ENCODE results near the gene TRPM3. TPM values are rescaled to one million over a fixed set of nuclear protein-coding genes. Genes with fewer than 3 reads are reported as not detected.
"Not testable (repeated sequence)": the region's sequence is repeated elsewhere in the genome, so short reads cannot be mapped to it uniquely, and the experiment has no call there.

TRPM3 gene
- total and polyA plus RNA-seq, 4 experiments from 2014 or later: not detected

- intact Hi-C loops (cut with micrococcal nuclease): no loop called here
- Histone ChIP-seq H3K36me3 (ENCODE audit: insufficient read depth, low read length) (no peaks in the 10 kb centered on the region), H3K27me3 (ENCODE audit: insufficient read depth, low read length) (no peaks in the 10 kb centered on the region), H3K4me1 (ENCODE audit: insufficient read depth, low read length) (no peaks in the 10 kb centered on the region), H3K4me3 (ENCODE audit: low read length in 2 of 2) (no peak overlapping the region), H3K27ac (ENCODE audit: low read depth, low read length) (no peak overlapping the region), H3K9me3 (ENCODE audit: control insufficient read depth in 1 of 2, low read length in 2 of 2) (no peaks in the 10 kb centered on the region)
- H3K36me3 Mint-ChIP-seq: no peaks in the 10 kb centered on the region
- ChIA-PET CTCF (ENCODE audit: partially characterized antibody) (no interaction called here), POLR2A (ENCODE audit: partially characterized antibody) (no interaction called here)
- no peak overlapping the region for H3K27ac Mint-ChIP-seq
- H3K4me1 Mint-ChIP-seq: no peaks in the 10 kb centered on the region
- no peak overlapping the region for H3K4me3 Mint-ChIP-seq
- H3K9me3 Mint-ChIP-seq: peaks cover 0 to 12% (median 5%) of the 10 kb centered on the region in 8 donors
- peaks cover 0 to 2% of the 10 kb centered on the region in 2 donors for H3K27me3 Mint-ChIP-seq
- DNase-seq: no peak
Observed at GRCh38 chr9:70986984-70987383, 134.4 kb downstream of the TRPM3 start.

- no peaks in the 10 kb centered on the region for H3K36me3 ChIP-seq (ENCODE audit: insufficient read depth, low read length)
- H3K4me1 ChIP-seq (ENCODE audit: insufficient read depth, low read length): no peaks in the 10 kb centered on the region
- no peak overlapping the region for H3K4me3 Mint-ChIP-seq
- POLR2A ChIA-PET (ENCODE audit: partially characterized antibody): no interaction called here
- H3K9me3 Mint-ChIP-seq: peaks cover 0 to 10% (median 5%) of the 10 kb centered on the region in 8 donors
- intact Hi-C loops (cut with micrococcal nuclease): no loop called here
- DNase-seq: no peak
- H3K9me3 ChIP-seq (ENCODE audit: control insufficient read depth in 1 of 2, low read length in 2 of 2): no peaks in the 10 kb centered on the region
- no peak overlapping the region for H3K27ac ChIP-seq (ENCODE audit: low read depth, low read length)
- H3K27ac Mint-ChIP-seq: no peak overlapping the region
- no peaks in the 10 kb centered on the region for H3K27me3 ChIP-seq (ENCODE audit: insufficient read depth, low read length)
- no peak overlapping the region for H3K4me3 ChIP-seq (ENCODE audit: low read length in 2 of 2)
- no peaks in the 10 kb centered on the region for H3K36me3 Mint-ChIP-seq
- no peaks in the 10 kb centered on the region for H3K27me3 Mint-ChIP-seq
- CTCF ChIA-PET (ENCODE audit: partially characterized antibody): no interaction called here
- H3K4me1 Mint-ChIP-seq: no peaks in the 10 kb centered on the region
Observed at GRCh38 chr9:70983723-70984295, 137.6 kb downstream of the TRPM3 start.

DNA sequence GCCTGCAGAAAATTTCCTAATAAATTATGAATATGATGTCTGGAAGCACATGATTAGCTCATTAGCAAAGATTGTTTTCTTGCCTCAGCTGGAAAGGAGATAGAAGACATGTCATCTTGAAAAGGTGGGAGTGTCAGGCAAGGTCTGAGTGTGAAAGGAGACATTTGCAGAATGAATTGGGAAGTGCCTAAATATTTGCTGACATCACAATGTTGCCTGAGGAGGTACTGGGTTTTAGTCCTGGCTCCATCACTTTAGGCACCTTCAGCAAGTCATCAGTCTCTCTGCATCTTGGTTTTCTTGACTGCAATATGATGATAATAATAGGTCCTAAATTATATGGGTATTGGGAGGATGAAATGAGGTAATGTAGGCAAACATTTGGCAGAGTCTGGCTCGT, 140.1 kb downstream of the TRPM3 start:
- H3K27ac ChIP-seq (ENCODE audit: low read depth, low read length): no peak overlapping the region
- intact Hi-C loops (cut with micrococcal nuclease): no loop called here
- no peaks in the 10 kb centered on the region for H3K9me3 ChIP-seq (ENCODE audit: control insufficient read depth in 1 of 2, low read length in 2 of 2)
- Mint-ChIP-seq H3K27ac (no peak overlapping the region), H3K4me3 (no peak overlapping the region), H3K9me3 (peaks cover 0 to 10% (median 6%) of the 10 kb centered on the region in 8 donors), H3K27me3 (peaks cover 0 to 2% of the 10 kb centered on the region in 2 donors), H3K36me3 (no peaks in the 10 kb centered on the region), H3K4me1 (no peaks in the 10 kb centered on the region)
- no peak for DNase-seq
- no peaks in the 10 kb centered on the region for H3K27me3 ChIP-seq (ENCODE audit: insufficient read depth, low read length)
- no peak overlapping the region for H3K4me3 ChIP-seq (ENCODE audit: low read length in 2 of 2)
- ChIA-PET CTCF (ENCODE audit: partially characterized antibody) (no interaction called here), POLR2A (ENCODE audit: partially characterized antibody) (no interaction called here)
- no peaks in the 10 kb centered on the region for H3K36me3 ChIP-seq (ENCODE audit: insufficient read depth, low read length)
- H3K4me1 ChIP-seq (ENCODE audit: insufficient read depth, low read length): no peaks in the 10 kb centered on the region

DNA sequence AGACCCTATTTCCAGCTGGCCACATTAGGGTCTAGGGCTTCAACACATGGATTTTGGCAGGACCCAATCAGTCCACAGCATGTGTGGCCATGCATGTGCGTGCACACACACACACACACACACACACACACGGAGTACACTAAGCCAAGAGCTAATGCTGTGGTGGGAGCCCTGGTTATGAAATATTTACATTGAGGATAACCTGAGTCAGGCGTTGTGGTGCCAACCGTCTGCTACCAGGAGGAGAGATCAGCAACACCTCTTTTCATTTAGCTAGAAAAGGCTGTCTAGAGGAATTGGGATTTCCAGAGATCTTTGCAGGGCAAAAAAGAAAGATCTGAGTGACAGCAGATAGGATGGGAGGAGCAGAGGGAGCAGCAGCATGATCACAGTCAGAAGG, 141.5 kb downstream of the TRPM3 start:
- H3K4me3 ChIP-seq (ENCODE audit: low read length in 2 of 2): no peak overlapping the region
- no peaks in the 10 kb centered on the region for H3K27me3 ChIP-seq (ENCODE audit: insufficient read depth, low read length)
- ChIA-PET CTCF (ENCODE audit: partially characterized antibody) (no interaction called here), POLR2A (ENCODE audit: partially characterized antibody) (no interaction called here)
- H3K27me3 Mint-ChIP-seq: peaks cover 0 to 2% of the 10 kb centered on the region in 2 donors
- H3K9me3 ChIP-seq (ENCODE audit: control insufficient read depth in 1 of 2, low read length in 2 of 2): no peaks in the 10 kb centered on the region
- intact Hi-C loops (cut with micrococcal nuclease): no loop called here
- H3K36me3 ChIP-seq (ENCODE audit: insufficient read depth, low read length): no peaks in the 10 kb centered on the region
- no peak overlapping the region for H3K4me3 Mint-ChIP-seq
- no peak overlapping the region for H3K27ac ChIP-seq (ENCODE audit: low read depth, low read length)
- H3K9me3 Mint-ChIP-seq: peaks cover 0 to 10% (median 6%) of the 10 kb centered on the region in 8 donors
- no peaks in the 10 kb centered on the region for H3K4me1 Mint-ChIP-seq
- no peaks in the 10 kb centered on the region for H3K36me3 Mint-ChIP-seq
- no peaks in the 10 kb centered on the region for H3K4me1 ChIP-seq (ENCODE audit: insufficient read depth, low read length)
- H3K27ac Mint-ChIP-seq: no peak overlapping the region
- no peak for DNase-seq

DNA sequence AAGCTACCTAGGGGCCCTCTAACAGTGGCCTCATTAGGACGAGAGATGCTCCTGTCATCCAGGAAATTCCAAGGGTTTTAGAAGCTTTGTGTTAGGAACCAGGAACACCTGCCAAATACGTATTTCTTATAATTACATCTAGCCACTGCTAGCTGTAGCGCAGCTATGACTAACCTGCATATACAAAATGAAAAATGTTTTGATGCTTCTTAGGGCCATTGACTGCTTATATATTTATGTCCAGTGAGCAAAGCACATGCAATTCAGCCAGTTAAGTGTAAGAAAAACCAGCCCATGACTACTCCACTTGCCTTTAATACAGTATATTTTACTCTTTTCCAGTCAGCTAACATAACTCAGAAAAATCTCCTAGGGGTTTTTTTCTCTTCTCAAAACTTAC, 143.3 kb downstream of the TRPM3 start:
- intact Hi-C loops (cut with micrococcal nuclease): no loop called here
- Mint-ChIP-seq H3K4me3 (no peak overlapping the region), H3K27ac (no peak overlapping the region), H3K9me3 (peaks cover 0 to 4% (median 3%) of the 10 kb centered on the region in 8 donors), H3K27me3 (peaks cover 0 to 2% of the 10 kb centered on the region in 2 donors), H3K36me3 (no peaks in the 10 kb centered on the region), H3K4me1 (no peaks in the 10 kb centered on the region)
- Histone ChIP-seq H3K36me3 (ENCODE audit: insufficient read depth, low read length) (no peaks in the 10 kb centered on the region), H3K27ac (ENCODE audit: low read depth, low read length) (no peak overlapping the region), H3K9me3 (ENCODE audit: control insufficient read depth in 1 of 2, low read length in 2 of 2) (no peaks in the 10 kb centered on the region), H3K4me1 (ENCODE audit: insufficient read depth, low read length) (no peaks in the 10 kb centered on the region), H3K27me3 (ENCODE audit: insufficient read depth, low read length) (no peaks in the 10 kb centered on the region), H3K4me3 (ENCODE audit: low read length in 2 of 2) (no peak overlapping the region)
- DNase-seq: no peak
- POLR2A ChIA-PET (ENCODE audit: partially characterized antibody): no interaction called here
- CTCF ChIA-PET (ENCODE audit: partially characterized antibody): no interaction called here

GRCh38 chr9:70975821-70976220, 145.6 kb downstream of the TRPM3 start:
- H3K36me3 Mint-ChIP-seq: no peaks in the 10 kb centered on the region
- intact Hi-C loops (cut with micrococcal nuclease): no loop called here

DNA sequence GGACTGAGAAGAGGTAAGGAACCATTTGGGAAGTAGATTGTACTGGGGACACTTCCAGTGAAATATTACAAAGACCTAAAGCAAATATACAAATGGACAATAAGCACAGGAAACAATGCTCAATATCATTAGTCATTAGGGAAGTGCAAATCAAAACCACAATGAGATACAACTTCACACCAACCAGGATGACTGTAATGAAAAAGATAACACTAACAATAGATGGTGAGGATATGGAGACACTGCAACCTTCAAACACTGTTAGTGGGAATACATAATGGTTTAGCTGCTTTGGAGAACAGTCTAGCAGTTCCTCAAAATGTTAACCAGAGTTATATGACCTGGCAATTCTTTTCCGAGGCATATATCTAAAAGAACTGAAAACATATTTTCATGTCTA, 149.7 kb downstream of the TRPM3 start:
- Histone ChIP-seq H3K4me1 (ENCODE audit: insufficient read depth, low read length) (no peaks in the 10 kb centered on the region), H3K27me3 (ENCODE audit: insufficient read depth, low read length) (no peaks in the 10 kb centered on the region), H3K36me3 (ENCODE audit: insufficient read depth, low read length) (no peaks in the 10 kb centered on the region), H3K4me3 (ENCODE audit: low read length in 2 of 2) (no peak overlapping the region), H3K27ac (ENCODE audit: low read depth, low read length) (no peak overlapping the region), H3K9me3 (ENCODE audit: control insufficient read depth in 1 of 2, low read length in 2 of 2) (no peaks in the 10 kb centered on the region)
- H3K9me3 Mint-ChIP-seq: no peaks in the 10 kb centered on the region
- no peaks in the 10 kb centered on the region for H3K4me1 Mint-ChIP-seq
- ChIA-PET CTCF (ENCODE audit: partially characterized antibody) (no interaction called here), POLR2A (ENCODE audit: partially characterized antibody) (no interaction called here)
- intact Hi-C loops (cut with micrococcal nuclease): no loop called here
- no peak overlapping the region for H3K4me3 Mint-ChIP-seq
- no peak overlapping the region for H3K27ac Mint-ChIP-seq
- DNase-seq: no peak
- H3K36me3 Mint-ChIP-seq: no peaks in the 10 kb centered on the region
- H3K27me3 Mint-ChIP-seq: no peaks in the 10 kb centered on the region

More at GRCh38 chr9:70975821-70976220, 145.6 kb downstream of the TRPM3 start:
- Histone ChIP-seq H3K36me3 (ENCODE audit: insufficient read depth, low read length) (no peaks in the 10 kb centered on the region), H3K9me3 (ENCODE audit: control insufficient read depth in 1 of 2, low read length in 2 of 2) (no peaks in the 10 kb centered on the region), H3K27me3 (ENCODE audit: insufficient read depth, low read length) (no peaks in the 10 kb centered on the region), H3K4me3 (ENCODE audit: low read length in 2 of 2) (no peak overlapping the region), H3K27ac (ENCODE audit: low read depth, low read length) (no peak overlapping the region), H3K4me1 (ENCODE audit: insufficient read depth, low read length) (no peaks in the 10 kb centered on the region)
- Mint-ChIP-seq H3K27me3 (peaks cover 0 to 2% of the 10 kb centered on the region in 2 donors), H3K9me3 (peaks cover 0 to 2% (median 0%) of the 10 kb centered on the region in 8 donors), H3K4me3 (no peak overlapping the region), H3K27ac (no peak overlapping the region), H3K4me1 (no peaks in the 10 kb centered on the region)
- CTCF ChIA-PET (ENCODE audit: partially characterized antibody): no interaction called here
- DNase-seq: no peak
- POLR2A ChIA-PET (ENCODE audit: partially characterized antibody): no interaction called here

GRCh38 chr9:70966380-70966779, 155.0 kb downstream of the TRPM3 start:
- H3K9me3 ChIP-seq (ENCODE audit: control insufficient read depth in 1 of 2, low read length in 2 of 2); POLR2A ChIA-PET (ENCODE audit: partially characterized antibody); H3K4me1 ChIP-seq (ENCODE audit: insufficient read depth, low read length); H3K36me3 ChIP-seq (ENCODE audit: insufficient read depth, low read length); H3K27ac ChIP-seq (ENCODE audit: low read depth, low read length); CTCF ChIA-PET (ENCODE audit: partially characterized antibody); DNase-seq; H3K27ac Mint-ChIP-seq; intact Hi-C loops (cut with micrococcal nuclease); H3K27me3 Mint-ChIP-seq; H3K9me3 Mint-ChIP-seq; H3K4me3 Mint-ChIP-seq; H3K4me3 ChIP-seq (ENCODE audit: low read length in 2 of 2); H3K36me3 Mint-ChIP-seq; H3K27me3 ChIP-seq (ENCODE audit: insufficient read depth, low read length); H3K4me1 Mint-ChIP-seq: not testable (repeated sequence)
